ENCODE measurements around the gene CORIN.
A peak's percentile ranks its signal among the peaks of the same experiment; 100 is the strongest.

The CORIN gene

DNA sequence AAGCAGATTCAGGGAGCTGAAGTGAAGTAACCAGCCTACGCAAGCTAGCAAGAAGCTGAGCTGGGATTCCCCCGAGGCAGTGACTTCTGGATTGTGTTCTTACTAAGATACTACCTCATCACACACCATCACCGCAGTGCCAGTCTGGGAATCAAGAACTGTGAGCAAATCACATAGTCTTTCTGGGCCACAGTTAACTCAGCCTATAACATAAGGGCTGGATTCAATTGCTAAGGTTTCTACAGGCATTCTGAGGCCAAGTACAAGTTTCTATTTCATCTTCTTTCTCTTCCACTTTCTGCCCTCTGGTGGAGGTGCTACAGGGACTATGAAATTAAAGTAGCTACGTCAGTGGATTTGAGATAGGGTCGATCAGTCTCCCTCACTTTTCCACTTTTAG, 1.4 kb upstream of the CORIN start:
- POLR2A ChIA-PET = no interaction called here
- peak; percentile 55 for TF ChIP-seq CTCF (IDR thresholded peaks at IDR 0.05; ENCODE audit: control extremely low read depth, extremely low read depth, low read depth, missing control alignments)
- peak; percentile 50 for DNase-seq (ENCODE audit: extremely low spot score)
- CTCF ChIA-PET = interaction anchor here (0.6 to 3.5 kb wide), 23 partner anchors 8 to 370 kb away, joined by 3 to 20 read pairs (median 3); no protein-coding TSS in a partner anchor

GRCh38 chr4:47838445-47838844, 578 bp upstream of the CORIN start:
- TF ChIP-seq CTCF (IDR thresholded peaks at IDR 0.05; ENCODE audit: control extremely low read depth, extremely low read depth, low read depth, missing control alignments) = no peak
- CTCF ChIA-PET = interaction anchor here (1.0 to 2.4 kb wide), 8 partner anchors 14 to 176 kb away, joined by 3 to 20 read pairs (median 7); no protein-coding TSS in a partner anchor
- POLR2A ChIA-PET = no interaction called here
- no peak for DNase-seq (ENCODE audit: extremely low spot score)

DNA sequence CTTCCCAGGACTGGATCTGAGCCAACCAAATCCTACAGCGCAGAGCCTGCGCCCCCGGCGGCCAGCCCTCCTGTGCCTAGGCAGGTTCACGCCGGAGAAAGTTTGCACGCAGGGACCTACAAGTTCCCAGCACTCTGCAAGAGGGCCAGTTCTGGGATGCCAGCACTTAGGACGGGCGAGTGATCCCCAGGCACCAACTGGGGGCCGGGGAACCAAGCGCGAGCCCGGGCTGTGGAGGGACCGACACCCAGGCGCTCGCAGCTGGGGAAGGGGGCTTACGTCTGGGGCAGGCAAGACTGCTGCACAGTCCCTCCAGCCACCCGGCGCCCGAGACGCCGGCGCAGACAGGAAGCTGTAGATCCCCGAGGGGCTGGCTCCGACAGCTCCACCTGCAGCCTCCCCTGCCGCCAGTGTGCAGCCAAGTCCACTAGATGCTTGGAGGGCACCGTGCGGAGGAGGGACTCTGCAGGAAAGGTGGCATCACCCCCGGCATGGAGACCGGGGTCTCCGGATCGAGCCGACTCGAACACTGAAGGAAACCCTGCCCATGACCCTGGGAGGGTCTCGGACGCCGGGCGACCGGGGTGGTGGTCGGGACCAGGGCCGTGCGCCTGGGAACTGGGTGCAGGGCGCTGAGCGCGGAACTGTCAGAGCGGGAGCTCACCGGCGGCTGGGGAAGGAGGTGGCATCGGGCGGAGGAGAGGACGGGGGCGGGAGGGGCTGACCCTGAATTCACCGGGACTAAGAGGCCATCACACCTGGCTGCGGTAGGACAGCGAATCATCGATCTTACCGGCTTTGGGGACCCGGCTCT, 566 bp downstream of the CORIN start:
- no peak for TF ChIP-seq CTCF (IDR thresholded peaks at IDR 0.05; ENCODE audit: control extremely low read depth, extremely low read depth, low read depth, missing control alignments)
- POLR2A ChIA-PET = no interaction called here
- CTCF ChIA-PET = interaction anchor here (0.9 to 2.7 kb wide), 31 partner anchors 8 to 395 kb away, joined by 3 to 20 read pairs (median 5); no protein-coding TSS in a partner anchor
- DNase-seq (ENCODE audit: extremely low spot score) = peak; percentile 55

- peak; percentile 75 for TF ChIP-seq CTCF (IDR thresholded peaks at IDR 0.05; ENCODE audit: control extremely low read depth, extremely low read depth, low read depth, missing control alignments)
- CTCF ChIA-PET = interaction anchor here (1.0 to 2.7 kb wide), 29 partner anchors 9 to 394 kb away, joined by 3 to 20 read pairs (median 5); no protein-coding TSS in a partner anchor
- peak; percentile 77 for DNase-seq (ENCODE audit: extremely low spot score)
These were observed 1.2 kb downstream of the CORIN start for GRCh38 chr4:47836641-47837093.

DNA sequence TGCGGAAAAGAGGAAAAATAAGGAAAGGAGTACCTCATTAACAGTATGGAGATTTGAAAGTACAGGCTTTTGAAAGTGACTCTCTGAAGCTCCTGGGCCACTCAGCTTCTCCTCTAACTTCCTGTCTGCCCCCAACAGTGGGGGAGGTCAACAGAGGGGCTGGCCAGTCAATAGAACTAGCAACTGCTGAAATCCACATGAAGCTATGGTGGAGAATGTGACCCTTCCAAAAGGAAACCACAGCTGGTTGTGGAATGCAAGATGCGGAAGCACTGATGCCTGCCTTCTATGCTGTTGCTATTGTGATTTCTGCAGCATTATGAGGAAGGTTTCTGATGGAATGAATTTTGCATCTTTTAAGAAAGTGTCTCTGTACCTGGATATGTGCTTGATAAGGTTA, 2.4 kb downstream of the CORIN start:
- no peak for DNase-seq (ENCODE audit: extremely low spot score)
- TF ChIP-seq CTCF (IDR thresholded peaks at IDR 0.05; ENCODE audit: control extremely low read depth, extremely low read depth, low read depth, missing control alignments) = no peak
- ChIA-PET CTCF (interaction anchor here (1.5 to 2.7 kb wide), 6 partner anchors 8 to 393 kb away, joined by 4 to 17 read pairs (median 11); no protein-coding TSS in a partner anchor), POLR2A (no interaction called here)

More at GRCh38 chr4:47836641-47837093, 1.2 kb downstream of the CORIN start:
- POLR2A ChIA-PET = no interaction called here

GRCh38 chr4:47831026-47831679, 6.7 kb downstream of the CORIN start:
- ChIA-PET CTCF (interaction anchor here (0.8 to 4.7 kb wide), 2 partner anchors 9 to 14 kb away, joined by 3 to 20 read pairs; no protein-coding TSS in a partner anchor), POLR2A (no interaction called here)
- DNase-seq (ENCODE audit: extremely low spot score) = no peak
- TF ChIP-seq CTCF (IDR thresholded peaks at IDR 0.05; ENCODE audit: control extremely low read depth, extremely low read depth, low read depth, missing control alignments) = no peak
